ENCODE data around the gene COQ9.

The COQ9 gene

GRCh38 chr16:57510016-57510871 lies 63.0 kb downstream of the COQ9 start:
- DNase-seq (ENCODE audit: low spot score) = peak; percentile 99

Measured in SK-N-DZ (cell line).